Lower leg skin (tissue), 3 donors: ENCODE data around the gene ZBED4.

Source experiments
- CTCF ChIP-seq, 3 donors: fragments of 450-650 bp; IDR thresholded peaks; one replicate each; pipeline ENCODE4 v1.5.1; 2016; ENCODE audit warnings: antibody characterized with exemption in 3 of 3, mild to moderate bottlenecking in 3 of 3, moderate library complexity in 2 of 3
- POLR2A ChIP-seq, 2 donors: fragments of 450-650 bp; IDR thresholded peaks; one replicate each; pipeline ENCODE4 v1.6.1; 2016 to 2017; ENCODE audit warnings: antibody characterized with exemption in 2 of 2, mild to moderate bottlenecking in 1 of 2, moderate library complexity in 1 of 2

- TF ChIP-seq CTCF (IDR thresholded peaks at IDR 0.05), result no peak
- no peak for TF ChIP-seq POLR2A (IDR thresholded peaks at IDR 0.05)
Measured at GRCh38 chr22:49938565-49939136, 85.0 kb downstream of the ZBED4 start.
